NCI-H1694 (cell line): ENCODE results near the gene OAF.

Experiments used
- DNase-seq: peaks from one replicate; lab custom pipeline; 2025; lab: John Stamatoyannopoulos, UW

The OAF gene

DNA sequence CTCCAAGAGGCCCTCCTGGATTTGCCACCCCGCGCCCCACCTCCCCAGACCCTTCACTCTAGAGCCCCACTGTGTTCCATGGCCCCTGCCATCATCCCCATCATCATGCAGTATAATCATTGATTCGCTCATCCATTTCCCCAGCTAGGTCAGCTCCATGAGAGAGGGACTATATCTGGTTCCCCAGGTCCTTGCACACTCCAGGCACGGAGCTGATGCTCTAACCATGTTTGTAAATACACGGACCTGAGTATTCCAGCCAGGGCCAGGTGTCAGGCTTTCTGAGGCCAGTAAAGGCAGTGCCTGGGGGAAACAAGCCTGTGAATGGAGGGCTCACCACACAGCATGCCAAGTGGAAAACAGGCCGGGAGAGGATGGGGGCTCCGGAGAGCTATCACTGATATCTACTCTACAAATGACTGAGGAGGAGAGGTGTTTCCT, 27.1 kb upstream of the OAF start:
- no peak for DNase-seq

DNA sequence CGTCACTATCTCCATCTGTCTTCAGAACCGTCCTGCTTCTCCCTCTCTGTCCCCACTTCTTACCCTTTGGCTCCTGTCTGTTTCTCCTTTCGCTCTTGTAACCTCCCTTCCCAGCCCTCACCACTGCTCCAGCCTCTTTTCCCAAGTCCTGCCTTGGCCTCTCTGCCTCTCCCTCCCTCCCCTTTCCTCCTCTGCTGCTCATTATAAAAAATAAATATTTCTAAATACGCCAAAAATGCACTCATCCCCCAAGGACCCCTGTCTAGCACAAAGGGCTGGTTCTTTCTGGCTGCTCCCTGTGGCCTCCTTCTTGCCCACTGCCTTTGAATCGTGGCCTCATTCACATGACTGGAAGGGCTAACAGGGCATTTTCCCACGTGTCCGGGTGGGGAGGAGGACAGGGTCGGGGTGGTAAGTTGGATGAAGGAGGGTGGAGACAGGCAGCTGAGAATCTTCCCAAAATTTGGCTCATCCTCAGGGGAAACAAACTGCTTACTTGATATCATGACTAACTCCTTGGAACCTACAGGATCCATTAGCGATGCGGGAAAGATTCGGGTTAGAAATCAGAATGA, 26.4 kb upstream of the OAF start:
- DNase-seq = no peak

DNA sequence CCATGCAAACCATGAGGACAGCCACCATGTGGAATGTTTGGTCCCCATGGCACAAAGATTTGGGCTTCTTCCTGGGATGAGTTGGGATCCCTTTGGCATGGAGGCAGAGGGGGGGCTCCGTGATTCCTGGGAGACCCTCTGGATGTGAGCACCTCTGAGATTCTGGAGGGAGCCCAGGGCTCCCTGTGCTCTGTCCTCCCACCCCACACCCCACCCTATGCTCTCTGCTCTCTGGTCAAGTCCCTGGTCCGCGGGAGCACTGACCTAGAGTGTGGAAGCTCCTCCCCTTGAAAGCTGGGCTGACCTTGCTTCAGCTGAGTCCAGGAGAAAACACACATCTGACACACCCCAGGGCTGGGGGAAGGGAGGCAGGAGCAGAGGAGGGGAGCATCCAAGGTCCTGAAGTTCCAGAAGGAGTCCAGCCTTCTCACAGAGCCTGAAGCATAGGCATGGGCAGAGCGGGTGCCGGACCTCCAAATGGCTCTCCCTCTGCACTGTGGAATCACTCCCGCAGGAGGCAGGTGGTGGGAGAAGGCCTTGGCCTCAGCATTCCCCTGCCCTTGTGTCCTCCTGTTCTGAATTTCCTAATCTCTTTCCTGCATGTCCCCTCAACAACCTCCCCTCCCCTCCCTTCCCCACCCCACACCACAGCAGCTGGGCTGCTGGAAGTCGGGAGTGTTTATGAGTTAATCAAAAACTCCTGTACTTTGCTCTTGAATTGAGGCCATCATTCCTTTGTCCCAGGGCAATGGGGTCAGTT, 25.7 kb upstream of the OAF start:
- DNase-seq = no peak

DNA sequence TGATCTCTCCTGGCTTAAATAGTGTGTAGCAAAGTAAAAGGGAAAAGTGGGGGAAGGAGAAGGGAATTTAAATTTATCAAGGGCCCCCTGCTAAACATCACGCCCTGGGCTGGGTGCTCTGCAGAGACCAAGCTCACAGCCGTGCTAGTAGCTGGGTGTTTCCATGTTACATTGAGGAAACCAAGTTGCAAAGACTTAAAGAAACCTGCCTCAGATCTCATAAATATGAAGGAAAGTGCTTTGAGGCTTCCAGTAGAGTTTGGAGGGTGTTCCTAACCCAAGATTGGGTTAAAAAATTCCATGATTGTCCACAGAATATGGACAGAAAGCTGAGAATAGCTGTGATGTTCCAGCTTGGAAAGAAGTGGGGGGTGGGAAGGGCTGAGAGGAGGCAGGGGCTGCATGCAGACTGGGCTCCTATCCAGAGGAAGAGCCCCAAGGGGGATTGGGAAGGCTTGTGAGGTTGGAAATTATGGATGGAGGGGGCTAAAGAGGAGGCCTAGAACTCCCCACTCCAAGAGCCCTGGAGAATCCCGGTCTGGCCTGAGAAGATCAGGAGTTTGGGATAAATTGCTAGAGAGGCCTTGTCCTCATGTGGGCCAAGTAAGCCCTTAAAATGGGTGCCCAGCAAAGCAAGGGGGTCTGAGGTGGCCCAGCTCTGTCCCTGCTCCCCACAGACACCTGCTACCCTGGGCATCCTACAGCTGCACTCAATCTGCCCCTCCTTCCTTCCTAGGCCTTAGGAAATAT, 25.0 kb upstream of the OAF start:
- DNase-seq = no peak

DNA sequence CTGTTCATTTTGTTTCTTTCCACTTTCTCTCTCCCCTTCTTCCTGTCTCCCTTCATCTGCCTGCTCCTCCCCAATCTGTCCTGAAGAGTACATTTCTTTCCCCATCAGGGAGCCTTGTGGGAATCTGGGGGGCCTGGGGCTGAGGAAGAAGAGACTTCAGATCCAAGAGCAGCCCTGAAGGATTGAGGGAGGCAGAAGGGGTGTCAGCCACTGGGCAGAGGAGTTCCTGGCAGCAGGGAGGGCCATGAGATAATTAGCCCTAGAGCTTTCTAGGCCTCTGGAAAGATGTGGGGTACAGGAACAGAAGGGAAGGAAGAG, 24.4 kb upstream of the OAF start:
- no peak for DNase-seq

DNA sequence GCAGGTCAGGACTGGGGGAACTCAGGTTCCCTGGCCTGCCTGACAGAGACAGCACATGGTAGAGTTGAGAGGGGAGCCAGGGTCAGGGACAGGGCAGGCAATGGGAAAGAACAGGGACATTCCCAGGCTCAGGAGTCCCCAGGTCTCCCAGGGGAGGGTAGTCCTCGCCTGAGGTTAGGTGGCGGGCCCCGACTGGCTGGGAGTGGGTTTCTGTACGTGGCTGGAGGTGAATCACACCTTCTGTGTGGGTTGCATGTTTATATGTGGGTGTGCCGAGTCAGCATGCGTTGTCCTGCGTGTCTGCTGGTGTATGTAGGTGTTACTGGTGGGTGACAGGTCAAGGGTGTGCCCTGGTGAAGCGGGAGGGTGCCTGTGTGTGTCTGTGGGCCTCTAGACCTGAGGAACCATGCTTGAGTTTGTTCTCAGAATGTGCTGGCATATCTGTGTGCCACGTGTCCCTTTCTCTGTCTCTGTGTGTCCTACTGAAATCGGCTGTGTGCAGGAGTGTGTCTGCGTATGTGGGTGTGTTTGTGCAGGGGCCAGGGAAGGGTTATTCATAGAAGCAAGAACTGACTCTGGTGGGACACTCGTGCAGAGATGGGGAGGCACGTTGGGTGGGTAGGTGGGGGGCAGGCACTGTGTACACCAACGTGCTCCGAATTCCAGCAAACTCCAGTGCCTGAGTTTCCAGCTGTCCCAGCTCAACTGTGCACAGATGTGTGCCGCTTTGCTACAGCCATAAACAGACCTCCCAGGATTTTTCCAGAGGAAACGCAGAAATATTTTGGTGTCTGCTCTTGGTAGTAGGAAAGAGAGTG, 23.8 kb upstream of the OAF start:
- DNase-seq = no peak

DNA sequence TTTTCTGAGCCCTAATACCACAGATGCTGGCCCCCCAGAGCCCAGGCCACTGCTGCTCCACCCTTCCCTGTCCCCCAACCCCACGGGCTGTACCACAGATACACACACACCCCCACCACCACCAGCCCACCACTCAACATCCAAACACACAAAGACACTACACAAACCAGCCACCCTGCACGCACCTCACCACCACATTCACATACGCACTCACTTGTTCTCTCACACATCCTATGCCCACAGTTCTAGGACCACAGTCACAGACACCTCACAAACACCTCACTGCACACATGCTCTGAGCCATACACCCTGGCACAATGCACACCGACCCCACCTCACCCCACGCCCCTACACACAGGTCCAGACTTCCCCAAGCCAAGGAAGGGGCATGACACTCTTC, 22.5 kb upstream of the OAF start:
- no peak for DNase-seq

DNA sequence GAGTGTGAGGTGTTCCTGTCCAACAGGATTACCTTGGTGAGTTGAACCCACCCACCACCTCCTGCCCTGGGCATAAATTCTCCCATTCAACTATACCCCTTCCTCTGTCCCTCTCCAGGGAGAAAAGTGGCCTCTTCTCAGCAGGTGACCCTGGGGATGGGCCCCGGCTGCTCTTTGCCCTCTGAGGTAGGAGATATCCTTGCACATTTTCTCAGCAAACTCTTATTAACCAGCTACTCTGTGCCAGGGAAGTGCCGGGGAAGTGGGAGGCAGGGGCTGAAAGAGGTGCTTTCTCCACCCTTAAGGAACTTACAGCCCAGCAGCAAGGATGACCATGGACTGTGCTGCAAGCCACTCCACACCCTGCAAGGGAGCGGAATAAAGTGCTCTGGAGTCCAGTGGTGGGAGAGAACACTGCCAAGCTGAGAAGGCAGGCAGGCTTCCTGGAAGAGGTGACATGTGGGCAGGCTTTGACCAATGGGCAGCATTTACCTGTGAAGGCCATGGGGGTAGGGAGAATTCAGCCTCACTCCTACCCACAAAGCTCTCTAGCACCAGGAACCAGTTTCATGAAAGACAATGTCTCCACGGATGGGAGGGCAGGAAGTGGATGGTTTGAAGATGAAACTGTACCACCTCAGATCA, 21.9 kb upstream of the OAF start:
- DNase-seq = no peak

DNA sequence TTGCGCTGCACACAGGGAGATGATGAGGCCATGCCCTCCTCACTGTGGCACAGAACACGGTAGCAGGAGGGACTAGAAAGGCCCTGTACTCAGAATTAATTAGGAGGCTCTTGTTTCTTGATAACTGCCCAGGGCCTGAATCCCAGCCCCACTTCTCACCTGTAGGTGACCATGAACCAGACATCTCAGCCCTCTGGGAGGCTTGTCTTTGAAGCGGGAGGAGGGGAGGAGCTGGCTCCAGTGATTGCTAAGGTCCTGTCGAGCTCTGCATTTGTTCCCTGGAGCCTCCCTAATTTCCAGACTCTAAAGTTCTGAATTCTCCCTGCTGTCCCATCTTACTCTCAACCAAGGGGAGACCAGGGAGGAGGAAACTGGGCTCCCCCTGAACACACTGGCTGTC, 19.8 kb upstream of the OAF start:
- DNase-seq = no peak

DNA sequence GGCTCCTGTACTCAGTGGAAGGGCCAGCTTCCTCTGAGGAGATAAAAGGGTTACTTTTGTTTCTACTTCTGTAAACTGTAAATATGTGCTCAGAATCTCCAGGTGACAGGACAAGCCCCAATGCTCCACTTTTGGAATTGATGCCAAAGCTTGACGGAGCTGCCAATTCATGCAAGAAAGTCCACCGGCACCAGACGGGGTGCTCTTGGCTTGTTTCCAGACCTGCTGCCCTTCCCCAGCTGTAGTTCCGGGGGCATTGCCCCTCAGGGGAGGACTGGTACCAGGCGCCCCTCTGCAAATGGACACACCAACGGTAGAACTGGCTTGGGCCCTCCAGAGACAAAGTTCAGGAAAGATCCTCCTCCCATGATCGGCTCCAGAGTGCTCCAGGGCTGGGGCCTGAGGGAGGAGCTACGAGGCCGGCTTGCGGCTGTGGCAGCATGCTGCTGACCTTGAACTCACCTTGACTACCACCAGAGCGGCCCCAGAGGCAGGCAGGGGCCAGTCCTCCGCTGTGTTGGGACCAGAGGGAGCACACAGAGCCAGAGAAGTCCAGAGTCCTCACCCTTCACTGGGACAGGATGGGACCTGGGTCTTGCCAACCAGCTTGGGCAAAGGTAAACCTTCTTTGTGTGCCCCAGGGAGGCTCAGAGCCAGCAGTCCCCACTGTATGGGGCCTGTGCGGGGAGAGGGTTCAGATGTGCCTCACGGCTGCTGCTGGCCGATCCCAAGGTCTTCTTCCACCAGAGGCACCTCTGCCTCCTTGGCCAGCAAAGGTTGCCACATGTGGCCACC, 17.8 kb upstream of the OAF start:
- DNase-seq = no peak

DNA sequence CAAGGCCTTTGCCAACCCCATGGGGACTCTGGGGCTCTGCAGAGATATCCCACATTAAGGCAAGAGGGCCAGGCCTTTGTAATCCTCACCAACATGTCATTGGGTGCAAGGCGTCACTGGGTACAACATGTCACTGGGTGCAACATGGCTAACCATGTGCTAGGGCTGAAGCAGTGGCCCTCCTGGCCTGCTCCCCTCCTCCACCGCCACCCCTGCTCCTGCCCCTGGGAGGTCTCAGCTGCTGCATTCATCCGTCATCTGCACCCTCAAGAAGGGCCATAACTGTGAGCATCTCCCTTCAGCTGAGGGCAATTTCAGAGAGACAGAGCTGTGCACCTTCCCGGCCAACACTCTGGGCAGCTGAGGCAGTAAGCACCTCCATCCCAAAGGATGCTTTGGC, 16.7 kb upstream of the OAF start:
- no peak for DNase-seq

DNA sequence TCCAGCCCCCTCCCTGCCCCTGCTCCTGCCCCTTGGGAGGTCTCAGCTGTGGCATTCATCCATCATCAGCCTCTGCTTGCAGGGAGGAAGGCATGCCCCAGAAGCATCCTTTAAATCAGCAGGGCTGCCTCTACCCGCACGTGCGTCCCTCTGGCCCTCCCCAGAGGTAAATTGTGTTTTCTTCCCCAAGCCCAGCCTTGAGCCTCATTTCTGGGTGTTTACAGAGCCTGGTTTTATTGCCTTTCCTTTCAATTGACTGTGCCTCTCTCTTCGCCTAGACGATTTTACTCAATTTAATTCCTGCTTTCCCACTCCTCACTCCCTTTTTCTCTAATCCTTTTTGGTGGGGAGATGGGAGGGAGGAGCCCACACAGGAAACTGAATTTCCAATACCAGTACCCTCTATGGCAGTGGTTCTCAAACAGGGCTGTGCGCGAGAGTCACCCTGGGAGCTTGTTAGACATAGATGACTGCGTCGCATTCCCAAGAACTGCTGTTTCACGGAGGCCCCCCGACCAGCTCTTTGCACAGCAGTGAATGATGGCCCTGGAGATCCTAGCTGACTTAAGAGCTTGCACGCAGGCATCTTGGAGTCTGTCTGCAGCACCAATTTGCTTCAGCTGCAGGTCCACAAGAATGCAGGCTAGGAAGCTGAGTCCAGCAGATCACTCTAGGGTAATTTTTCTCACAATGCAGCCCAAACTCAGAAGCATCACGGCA, 15.1 kb upstream of the OAF start:
- no peak for DNase-seq

DNA sequence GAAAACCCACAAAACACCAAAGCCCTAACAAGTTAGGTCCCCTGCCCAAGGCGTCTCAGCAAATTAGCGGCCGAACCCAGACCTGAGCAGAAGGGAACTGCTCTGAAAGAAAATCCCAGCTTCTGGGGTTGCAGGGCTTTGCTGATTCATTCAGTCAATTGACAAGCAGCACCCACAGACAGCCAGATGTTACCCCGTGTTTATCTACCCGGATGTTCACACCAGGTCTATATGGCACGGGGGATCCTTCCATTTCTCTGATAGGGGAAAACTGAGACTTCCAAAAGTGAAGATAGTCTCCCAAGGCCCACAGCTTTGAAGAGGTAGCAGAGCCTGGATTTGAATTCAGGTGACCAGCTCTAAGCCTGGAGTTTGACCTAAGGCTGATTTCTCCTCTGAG, 14.0 kb upstream of the OAF start:
- no peak for DNase-seq

DNA sequence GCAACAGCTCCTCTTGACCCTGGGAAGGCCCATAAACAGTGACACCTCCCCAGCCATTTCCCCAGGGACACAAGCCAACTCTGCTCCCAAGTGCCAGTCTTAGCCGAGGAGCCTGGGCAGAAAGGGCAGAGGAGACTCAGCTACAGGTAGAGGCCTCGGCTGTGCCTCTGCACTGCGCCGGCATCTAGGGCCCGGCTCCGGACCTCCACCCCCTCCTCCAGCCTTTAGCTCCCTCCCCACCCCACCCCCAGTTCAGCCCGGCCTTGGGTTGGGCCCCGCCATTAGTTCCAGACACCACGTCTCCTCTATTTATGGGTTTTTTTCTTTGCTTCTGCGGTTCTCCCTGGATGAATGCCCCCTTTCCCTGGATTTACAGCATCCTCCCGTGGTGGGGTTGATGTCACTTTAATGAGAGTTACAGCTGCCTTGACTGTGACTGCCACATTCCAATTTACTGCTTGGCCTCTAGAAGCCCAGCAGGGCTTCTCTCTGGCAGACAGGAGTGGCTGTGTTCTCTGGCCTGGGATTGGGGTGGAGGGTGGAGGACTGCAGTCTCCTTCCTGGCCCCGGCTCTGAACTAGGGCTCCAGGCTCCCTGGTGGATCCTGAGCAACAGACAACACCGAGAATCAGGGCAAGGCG, 13.5 kb upstream of the OAF start:
- no peak for DNase-seq

DNA sequence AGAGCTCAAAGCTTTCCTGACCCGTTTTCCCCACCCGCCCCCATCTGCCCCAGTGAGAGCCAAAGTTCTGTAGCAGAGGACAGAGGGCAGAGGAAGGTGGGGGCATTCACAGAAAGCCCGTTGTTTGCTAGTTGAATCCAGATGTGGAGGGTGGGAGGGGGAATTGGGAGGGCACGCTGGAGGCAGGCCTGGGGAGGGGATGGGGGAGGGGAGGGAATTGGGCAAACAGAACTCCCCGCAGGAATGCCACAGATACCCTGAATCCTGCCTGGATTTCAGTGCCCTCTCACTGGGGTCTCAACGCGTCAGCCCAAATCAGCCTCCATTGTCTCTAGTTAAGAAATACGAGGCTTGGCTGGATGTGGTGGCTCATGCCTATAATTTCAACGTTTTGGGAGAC, 12.9 kb upstream of the OAF start:
- DNase-seq = no peak

DNA sequence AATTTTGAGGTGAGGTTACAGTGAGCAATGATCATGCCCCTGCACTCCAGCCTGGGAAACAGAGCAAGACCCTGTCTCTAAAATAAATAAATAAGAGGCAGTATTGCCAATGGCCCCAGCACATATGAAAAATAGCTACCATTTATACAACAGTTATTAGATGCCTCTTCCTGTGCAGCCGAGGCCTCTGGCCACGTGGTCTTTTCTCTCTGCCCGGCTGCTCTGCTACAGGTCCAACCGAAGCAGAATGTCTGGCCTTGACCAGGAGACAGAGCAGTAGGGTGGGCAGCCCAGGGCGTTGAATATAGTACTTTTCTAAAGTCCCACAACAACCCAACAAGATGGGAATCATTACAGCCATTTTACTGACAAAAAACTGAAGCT, 12.4 kb upstream of the OAF start:
- no peak for DNase-seq

DNA sequence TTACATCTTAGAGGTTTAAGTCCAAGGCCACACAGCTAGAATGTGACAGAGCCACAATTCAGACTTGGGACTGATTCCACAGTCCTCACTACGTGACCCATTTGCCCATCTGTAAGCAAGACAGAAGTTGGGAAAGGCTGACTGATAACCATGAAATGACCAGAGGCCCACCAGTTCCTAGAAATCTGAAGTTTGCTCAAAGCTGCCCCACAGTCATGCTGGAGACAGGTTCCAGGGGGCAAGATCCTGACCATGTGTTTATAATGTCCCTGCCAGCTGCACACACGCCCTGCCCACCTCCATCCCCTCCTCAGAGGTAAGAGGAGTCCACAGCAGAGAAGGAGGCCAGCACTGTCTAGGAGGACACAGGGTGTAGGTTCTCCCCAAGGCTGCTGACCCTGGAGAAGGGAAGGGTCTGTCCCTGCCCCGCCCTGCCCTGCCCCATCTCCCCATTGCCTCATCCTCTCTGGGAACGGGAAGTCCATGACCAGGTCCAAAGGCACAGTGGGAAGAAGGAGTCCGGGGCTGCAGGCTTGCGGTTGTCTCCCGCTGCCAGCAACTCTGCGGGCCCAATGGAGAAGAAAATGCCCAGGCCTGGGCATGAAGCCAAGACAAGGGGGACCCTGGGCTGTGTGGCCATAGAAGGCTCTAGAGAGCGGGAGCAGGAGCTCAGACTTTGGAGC, 11.9 kb upstream of the OAF start:
- DNase-seq = no peak

DNA sequence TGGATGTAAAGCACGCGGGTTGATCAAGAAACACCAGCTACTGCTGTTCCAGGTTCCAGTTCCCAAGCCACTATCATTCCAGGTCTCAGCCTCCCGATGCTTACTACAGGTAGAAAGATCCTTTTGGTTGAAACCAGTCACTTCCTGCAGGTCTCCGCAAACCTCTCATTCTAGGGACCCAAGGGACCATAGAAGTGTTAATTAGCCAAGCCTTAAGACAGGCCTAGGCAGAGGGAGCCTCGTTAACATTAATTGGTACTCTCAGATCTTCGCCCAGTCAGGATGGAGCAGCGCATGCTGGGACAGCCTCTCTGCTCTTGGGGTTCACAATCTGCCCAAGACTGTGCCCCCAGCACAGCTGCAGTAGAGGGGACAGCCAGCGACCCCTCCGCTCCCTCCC, 11.2 kb upstream of the OAF start:
- no peak for DNase-seq

DNA sequence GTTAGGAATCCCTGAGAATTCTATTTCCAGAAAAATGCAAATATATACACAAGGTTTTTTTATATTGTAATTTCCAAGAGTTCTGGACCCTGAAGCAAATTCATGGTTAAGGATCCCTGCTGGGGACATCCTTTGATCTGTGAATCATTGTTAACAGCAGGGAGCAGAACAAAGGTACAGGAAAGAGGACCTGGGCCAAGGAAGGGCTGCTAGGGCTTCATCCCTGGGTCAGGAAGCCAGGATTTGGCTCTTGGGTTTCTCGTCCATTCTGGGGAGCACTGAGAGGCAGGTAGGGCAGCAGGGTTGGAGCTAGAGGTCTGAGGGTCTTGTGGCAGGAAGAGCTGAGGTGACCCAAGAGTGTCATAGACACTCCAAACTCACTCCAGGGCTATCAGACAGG, 10.2 kb upstream of the OAF start:
- no peak for DNase-seq

DNA sequence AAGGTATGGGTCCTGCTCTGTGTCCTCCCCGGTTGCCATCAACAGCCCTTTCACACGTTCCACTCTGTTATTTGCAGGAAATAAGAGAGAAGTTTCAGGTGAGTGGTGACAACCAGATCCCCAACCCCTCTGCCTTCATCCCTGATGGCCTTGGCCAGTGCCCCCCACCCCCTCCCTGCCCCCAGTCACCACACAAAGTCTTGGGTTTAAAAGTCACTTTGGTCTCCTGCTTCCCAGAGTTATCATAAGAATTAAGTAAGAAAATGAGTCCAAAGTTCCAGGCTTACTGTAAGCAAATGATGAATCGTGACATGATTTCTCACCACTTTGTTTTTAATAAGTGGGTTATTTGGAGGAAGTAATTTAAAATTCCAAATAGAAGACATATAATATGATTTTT, 9.2 kb upstream of the OAF start:
- no peak for DNase-seq
